SK-N-SH treated with all-trans-retinoic acid at 6 μM for 48 hours (cell line): ENCODE data around the gene TSHZ3.

ENCODE experiments used
- ARNTL ChIP-seq: fragments of 450-650 bp; formaldehyde crosslinking; IDR thresholded peaks from 2 replicates; pipeline ENCODE4 v1.5.0; 2020; ENCODE audit warnings: low read depth, mild to moderate bottlenecking, moderate library complexity, borderline replicate concordance
- TSHZ2 ChIP-seq: fragments of 250-450 bp; sonication (Bioruptor Pico); IDR thresholded peaks from 2 replicates; pipeline ENCODE4 v1.5.0; 2020; ENCODE audit warnings: mild to moderate bottlenecking, moderate library complexity
- ZFP3 ChIP-seq: fragments of 250-450 bp; sonication (Bioruptor Pico); IDR thresholded peaks from 2 replicates; pipeline ENCODE4 v1.5.0; 2020; ENCODE audit warnings: mild to moderate bottlenecking, moderate library complexity
- ZNF8 ChIP-seq: fragments of 450-650 bp; formaldehyde crosslinking; IDR thresholded peaks from 2 replicates; pipeline ENCODE4 v1.5.0; 2020; ENCODE audit warnings: mild to moderate bottlenecking, moderate library complexity

DNA sequence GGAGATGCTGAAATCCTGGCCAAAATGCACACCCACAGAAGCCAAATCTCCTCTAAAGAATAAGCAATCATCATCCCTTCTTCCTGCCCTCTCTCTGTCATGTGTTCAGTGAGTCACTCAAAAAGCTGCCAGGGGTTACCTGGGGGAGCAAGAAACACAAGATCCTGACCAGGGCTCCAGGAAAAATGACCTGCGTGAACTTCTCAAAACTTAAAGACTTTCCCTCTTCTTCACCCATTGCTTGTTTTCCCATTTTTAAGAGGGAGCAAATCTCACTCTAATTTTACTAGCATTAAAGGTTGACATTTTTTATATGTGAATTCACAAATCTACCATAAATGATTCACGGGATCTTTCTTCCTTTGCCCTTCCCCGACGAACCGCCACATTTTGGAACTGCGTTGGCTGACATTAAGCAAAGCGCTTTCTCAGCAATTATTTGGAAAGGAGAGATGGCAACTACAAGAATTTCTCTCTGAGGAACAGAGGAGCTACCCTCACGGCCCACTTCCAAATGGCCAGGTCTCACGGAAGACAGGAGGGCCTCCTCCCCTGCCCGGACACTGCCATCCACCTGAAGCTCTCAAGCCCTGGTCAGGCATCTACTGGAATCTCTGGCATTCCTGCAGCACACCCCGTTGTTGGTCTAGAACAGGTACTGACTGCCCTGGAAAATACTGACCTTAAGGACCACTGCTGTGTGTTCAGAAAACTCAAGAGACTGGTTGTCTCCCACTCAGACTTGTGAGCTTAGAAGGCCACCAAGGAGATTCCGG, 14.2 kb downstream of the TSHZ3 start:
- no peak for TF ChIP-seq ZNF8
- no peak for TF ChIP-seq ZFP3 (CRISPR knock-in tag)
- TF ChIP-seq ARNTL (CRISPR knock-in tag) = no peak
- TF ChIP-seq TSHZ2 (CRISPR knock-in tag) = no peak
